Activated effector memory CD4-positive, alpha-beta T cell treated with anti-CD3 and anti-CD28 coated beads, Interleukin-2, amount 50 U/mL, for 16 hours (primary cell): ENCODE data around the gene CFL1.

ENCODE experiments used
- DNase-seq: peaks from one replicate; pipeline ENCODE4 v3.0.0-alpha.2; 2020

The CFL1 gene

GRCh38 chr11:65869643-65870306 is 11.8 kb upstream of the CFL1 start:
- DNase-seq = no peak

- DNase-seq = no peak
These were observed 10.9 kb upstream of the CFL1 start for GRCh38 chr11:65868907-65869306.

- peak; percentile 77 for DNase-seq
These were observed 10.2 kb upstream of the CFL1 start for GRCh38 chr11:65868076-65868667.

DNA sequence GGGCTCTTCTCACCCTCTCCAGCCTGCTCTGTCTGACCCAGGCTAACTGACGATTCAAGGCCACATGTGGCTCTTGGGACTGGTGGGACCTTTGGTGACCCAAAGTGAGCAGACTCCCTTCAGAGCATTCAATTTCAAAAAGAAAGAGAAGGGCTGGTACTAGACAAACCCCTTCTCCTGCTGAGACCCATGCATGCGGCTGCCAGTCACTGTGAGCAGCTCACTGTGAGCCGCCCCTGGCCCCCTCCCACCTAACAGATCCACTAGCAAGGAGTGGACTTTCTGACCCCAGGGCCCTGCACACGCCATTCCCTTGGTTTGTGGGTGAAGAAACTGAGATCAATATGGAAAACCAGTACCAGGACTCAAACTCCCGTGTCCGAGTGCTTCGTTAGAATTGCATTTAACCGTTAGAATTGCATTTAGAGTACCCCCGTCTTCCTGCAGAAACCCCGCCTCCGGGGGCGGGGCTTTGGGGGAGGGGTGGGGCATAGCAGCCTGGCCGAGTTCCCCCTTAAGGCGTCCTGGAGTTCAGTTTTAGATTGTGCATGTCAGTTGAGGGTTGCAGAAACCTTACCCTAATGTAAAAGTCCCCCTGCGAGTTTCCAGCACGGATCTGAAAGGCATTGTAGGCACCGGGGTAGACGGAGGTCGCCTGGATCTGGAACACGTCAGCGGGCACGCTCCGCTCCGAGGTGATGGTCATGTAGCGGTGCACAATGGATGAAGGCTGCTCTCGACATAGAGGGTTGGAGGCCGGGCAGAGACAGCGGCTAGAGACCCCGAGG is 9.5 kb upstream of the CFL1 start:
- no peak for DNase-seq

GRCh38 chr11:65866509-65867283 is 8.7 kb upstream of the CFL1 start:
- DNase-seq = no peak

GRCh38 chr11:65865550-65866172 is 7.7 kb upstream of the CFL1 start:
- no peak for DNase-seq

- peak; percentile 53 for DNase-seq
These were observed 6.9 kb upstream of the CFL1 start for GRCh38 chr11:65864706-65865471.

- peak; percentile 57 for DNase-seq
These were observed 6.1 kb upstream of the CFL1 start for GRCh38 chr11:65863889-65864705.

DNA sequence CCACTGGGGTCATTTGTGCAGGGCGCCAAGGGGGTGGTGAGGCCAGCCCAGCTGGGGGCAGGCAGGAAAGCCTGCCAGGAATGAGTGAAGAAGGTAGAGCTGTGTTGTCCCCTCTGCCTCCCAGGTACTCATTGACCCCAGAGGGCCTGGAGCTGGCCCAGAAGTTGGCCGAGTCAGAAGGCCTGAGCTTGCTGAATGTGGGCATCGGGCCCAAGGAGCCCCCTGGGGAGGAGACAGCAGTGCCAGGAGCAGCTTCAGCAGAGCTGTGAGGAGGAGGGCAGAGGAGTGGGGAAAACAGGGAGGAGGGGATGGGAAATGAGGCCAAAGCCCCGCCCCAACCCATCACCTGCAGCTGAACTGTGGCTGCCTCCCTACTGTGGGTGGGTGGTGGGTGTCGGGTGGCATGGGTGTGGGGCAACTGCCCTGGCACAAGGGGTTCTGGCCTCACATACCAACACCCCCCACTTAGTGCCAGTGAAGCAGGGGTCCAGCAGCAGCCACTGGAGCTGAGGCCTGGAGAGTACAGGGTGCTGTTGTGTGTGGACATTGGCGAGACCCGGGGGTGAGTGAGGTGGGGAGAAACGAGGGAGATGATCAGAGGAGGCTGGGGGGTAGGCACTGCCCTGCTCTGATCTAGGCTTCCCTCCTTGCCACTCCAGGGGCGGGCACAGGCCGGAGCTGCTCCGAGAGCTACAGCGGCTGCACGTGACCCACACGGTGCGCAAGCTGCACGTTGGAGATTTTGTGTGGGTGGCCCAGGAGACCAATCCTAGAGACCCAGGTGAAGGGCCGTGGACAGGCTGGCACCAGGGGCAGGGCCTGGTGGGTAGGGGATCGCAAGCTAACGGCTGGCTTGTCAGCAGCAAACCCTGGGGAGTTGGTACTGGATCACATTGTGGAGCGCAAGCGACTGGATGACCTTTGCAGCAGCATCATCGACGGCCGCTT is 5.2 kb upstream of the CFL1 start:
- DNase-seq = peak; percentile 58

DNA sequence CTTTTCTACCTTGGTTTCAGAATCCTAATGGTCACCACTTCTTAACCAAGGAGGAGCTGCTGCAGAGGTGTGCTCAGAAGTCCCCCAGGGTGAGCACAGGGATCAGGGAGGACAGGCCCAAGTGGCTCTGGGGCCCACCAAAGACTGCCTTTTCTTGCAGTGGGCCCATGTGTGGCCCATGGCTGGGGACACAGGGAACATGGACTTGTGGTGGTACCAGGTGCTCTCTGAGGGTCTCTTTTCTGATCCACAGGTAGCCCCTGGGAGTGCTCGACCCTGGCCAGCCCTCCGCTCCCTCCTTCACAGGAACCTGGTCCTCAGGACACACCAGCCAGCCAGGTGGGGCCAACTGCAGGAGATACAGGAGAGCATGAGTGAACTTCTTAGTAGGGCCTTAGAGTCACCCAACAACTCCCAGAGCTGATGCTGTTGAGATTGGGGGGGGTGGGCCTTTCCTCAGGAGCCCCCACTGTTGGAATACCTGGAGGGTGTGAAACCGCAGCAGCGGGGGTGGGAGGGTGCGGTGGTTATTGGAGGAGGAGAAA is 4.3 kb upstream of the CFL1 start:
- DNase-seq = peak; percentile 59

GRCh38 chr11:65861533-65862183 is 3.7 kb upstream of the CFL1 start:
- DNase-seq = peak; percentile 61

GRCh38 chr11:65861165-65861505 is 3.2 kb upstream of the CFL1 start:
- DNase-seq = no peak

DNA sequence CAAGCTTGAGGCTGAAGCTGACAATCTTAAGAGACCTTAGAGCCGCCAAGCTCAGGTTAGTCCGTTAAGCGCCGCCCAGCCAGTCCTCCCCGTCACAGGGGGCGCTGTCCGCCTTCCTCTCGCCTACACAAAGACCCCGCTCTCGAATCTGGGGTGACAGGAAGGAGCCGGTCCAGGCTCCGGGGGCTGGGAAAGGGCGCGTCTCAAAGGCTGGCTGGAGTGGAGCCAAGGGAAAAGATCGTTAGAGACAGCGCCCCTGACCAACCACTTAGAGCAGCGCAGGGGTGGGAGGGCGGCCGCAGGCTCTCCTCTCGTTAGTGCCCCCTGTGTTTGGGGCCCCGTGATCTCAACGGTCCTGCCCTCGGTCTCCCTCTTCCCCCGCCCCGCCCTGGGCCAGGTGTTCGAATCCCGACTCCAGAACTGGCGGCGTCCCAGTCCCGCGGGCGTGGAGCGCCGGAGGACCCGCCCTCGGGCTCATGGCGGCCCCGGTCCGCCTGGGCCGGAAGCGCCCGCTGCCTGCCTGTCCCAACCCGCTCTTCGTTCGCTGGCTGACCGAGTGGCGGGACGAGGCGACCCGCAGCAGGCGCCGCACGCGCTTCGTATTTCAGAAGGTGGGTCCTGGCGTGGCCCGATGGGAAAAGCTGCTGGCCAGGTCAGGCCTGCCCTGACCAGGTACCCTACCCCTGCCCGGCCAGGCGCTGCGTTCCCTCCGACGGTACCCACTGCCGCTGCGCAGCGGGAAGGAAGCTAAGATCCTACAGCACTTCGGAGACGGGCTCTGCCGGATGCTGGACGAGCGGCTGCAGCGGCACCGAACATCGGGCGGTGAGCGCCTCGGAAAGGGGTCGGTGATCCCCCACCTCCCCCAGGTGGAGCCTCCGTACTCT is 2.5 kb upstream of the CFL1 start, which contains the start of gene MUS81:
Gene MUS81 (plus strand): TSS at position 156 of the 887 bp plus-strand sequence. CDS start 321 bp downstream, at position 477.
- DNase-seq = peak; percentile 99

GRCh38 chr11:65859812-65860277 is 1.9 kb upstream of the CFL1 start:
- no peak for DNase-seq

GRCh38 chr11:65859095-65859811 is 1.3 kb upstream of the CFL1 start:
- DNase-seq = peak; percentile 99

DNA sequence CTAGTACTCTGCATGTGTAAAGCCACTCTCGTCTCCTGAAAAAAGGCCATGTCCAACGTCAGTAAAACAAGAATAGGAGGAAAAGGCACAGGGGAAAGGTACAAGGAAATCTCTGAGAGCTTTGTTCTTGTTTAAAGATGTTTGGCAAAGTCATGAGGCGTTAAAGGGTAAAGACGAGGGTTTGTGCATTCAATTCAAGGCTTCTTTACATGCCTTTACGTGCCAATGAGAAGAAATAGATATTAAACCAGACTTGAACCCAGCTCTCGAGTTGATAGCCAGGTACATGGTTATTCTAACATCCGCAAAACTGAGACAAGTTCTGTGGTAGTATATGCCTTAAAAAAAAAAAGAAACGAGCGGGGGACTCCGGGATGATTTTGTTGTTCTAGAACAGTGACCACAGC is 704 bp upstream of the CFL1 start:
- no peak for DNase-seq

DNA sequence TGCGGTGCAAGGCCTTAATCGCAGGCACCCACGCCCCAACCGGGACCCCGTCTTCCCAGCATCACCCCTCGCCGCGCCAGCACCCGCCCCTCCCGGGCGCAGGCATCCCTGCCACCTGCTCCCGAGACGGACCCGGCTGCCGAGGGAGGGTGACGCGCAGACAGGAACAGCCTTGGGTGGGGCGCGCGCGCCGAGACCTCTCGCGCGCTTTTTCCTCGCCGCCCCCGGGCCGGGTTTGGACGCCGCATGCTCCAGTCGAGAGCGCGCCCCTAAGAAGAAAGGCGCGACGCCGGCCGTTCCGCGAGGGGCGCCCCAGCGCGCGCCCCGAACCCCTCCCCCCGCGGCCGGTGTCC is 504 bp downstream of the CFL1 start:
- peak; percentile 87 for DNase-seq
